ENCODE results near the gene SMC3.

DNA sequence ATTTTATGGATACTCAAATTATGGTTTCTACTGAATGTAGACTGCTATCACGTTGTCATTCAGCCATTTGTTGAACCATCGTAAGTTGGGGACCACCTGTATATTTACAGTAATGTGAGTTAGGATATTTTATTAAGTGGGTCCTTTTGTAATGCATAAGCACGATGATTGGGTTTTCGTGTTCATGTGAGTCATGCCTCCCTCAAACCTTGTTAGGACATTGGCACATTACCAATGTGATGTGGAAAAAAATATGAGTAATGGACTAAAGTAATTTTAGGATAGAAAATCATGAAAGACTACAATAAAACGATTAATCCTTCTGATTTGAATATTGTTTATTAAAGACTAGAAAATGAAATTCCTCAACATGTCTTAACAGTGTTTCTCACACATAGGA, 8.7 kb downstream of the SMC3 start:
- TF ChIP-seq EP300 (IDR thresholded peaks at IDR 0.05) (no peak), POLR2A (IDR thresholded peaks at IDR 0.05) (no peak), CTCF (IDR thresholded peaks at IDR 0.05) (no peak), POLR2AphosphoS5 (IDR thresholded peaks at IDR 0.05) (no peak)
